GM12892 (cell line): ENCODE results near the gene SERPIND1.

ENCODE experiments used
- POLR2A ChIP-seq: IDR thresholded peaks from 2 replicates; pipeline ENCODE4 v1.6.1; 2011; ENCODE audit warnings: low read depth, low read length, control low read depth
- POLR2AphosphoS5 ChIP-seq: IDR thresholded peaks from 2 replicates; pipeline ENCODE4 v1.6.1; 2011; ENCODE audit warnings: low read depth, low read length, control low read depth
- TAF1 ChIP-seq: IDR thresholded peaks from 2 replicates; pipeline ENCODE4 v1.6.1; 2011; ENCODE audit warnings: low read depth, mild to moderate bottlenecking, control low read depth, low read length, borderline replicate concordance

- TF ChIP-seq POLR2A = no peak
- TF ChIP-seq POLR2AphosphoS5 = no peak
- no peak for TF ChIP-seq TAF1
Observed at GRCh38 chr22:20786536-20786979, 12.6 kb downstream of the SERPIND1 start.
